GM18526 (cell line): ENCODE measurements around the gene ELFN2.

ENCODE experiments used
- POLR2A ChIP-seq: IDR thresholded peaks from 3 replicates; pipeline ENCODE4 v1.6.1; 2011; ENCODE audit not compliant: insufficient read length; ENCODE audit errors: extremely low read depth

The ELFN2 gene

DNA sequence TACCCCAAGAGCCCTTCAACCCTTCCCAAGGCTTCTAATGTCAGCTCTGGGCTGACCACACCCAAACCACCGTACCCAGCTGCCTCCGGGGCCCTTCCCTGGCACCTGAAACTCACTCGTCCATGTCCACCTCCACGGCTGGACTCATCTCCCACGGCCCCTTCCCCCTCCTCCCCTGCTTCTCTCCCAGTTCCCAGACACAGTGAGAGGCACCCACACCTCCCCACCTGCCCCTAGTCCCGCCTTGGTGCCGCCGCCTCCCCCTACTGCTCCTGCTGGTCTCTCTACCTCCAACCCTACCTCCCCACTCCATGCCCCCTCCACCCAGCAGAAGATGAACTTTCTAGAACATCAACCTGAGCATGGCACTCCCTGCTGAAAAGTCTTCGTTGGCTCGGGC lies 39.5 kb downstream of the ELFN2 start:
- TF ChIP-seq POLR2A, result no peak

GRCh38 chr22:37386441-37386840 lies 40.8 kb downstream of the ELFN2 start:
- TF ChIP-seq POLR2A, result no peak

DNA sequence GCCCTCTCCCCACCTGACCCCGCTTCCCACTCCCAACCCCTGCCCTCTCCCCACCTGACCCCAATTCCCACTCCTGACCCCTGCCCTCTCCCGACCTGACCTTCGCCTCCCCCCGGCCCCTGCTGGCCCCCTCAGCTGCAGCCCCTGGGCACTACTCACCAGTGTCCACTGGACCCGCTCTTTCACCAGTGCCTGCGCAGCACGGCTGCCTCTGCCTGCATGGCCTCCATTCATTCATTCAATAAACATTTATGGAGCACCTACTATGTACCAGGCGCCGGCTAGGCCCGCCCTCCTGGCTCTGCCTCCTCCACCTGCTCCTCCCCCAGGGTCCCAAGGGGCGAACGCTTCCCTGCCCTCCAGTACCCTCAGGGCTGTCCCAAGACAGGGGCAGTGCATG lies 42.6 kb downstream of the ELFN2 start:
- TF ChIP-seq POLR2A, result no peak

DNA sequence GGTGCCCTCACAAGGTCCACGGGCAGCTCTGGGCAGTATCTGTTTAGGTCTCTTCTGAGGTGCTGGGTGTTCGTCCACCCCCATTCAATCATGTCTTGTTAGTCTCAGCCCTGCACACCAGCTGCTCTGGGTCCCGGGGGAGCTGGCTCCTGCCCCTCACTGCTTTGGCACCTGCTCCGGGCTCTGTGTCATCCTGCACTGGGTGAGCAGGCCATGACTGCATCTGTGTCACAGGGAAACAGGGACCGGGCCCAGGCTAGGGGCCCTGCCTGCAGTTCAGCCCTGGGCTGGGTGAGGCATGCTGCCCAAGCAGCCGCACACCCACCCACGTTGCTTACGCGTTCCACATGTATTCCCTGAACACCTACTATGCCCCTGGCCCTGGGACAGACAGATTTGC lies 43.9 kb downstream of the ELFN2 start:
- no peak for TF ChIP-seq POLR2A

- TF ChIP-seq POLR2A, result no peak
Measured at GRCh38 chr22:37381489-37381888, 45.8 kb downstream of the ELFN2 start.

- no peak for TF ChIP-seq POLR2A
Measured at GRCh38 chr22:37379722-37380121, 47.6 kb downstream of the ELFN2 start.

GRCh38 chr22:37379085-37379484 lies 48.2 kb downstream of the ELFN2 start:
- no peak for TF ChIP-seq POLR2A

GRCh38 chr22:37378642-37379058 lies 48.6 kb downstream of the ELFN2 start:
- no peak for TF ChIP-seq POLR2A

- no peak for TF ChIP-seq POLR2A
Measured at GRCh38 chr22:37377927-37378326, 49.4 kb downstream of the ELFN2 start.

GRCh38 chr22:37377138-37377537 lies 50.1 kb downstream of the ELFN2 start:
- TF ChIP-seq POLR2A, result no peak

- no peak for TF ChIP-seq POLR2A
Measured at GRCh38 chr22:37376643-37377042, 50.6 kb downstream of the ELFN2 start.

DNA sequence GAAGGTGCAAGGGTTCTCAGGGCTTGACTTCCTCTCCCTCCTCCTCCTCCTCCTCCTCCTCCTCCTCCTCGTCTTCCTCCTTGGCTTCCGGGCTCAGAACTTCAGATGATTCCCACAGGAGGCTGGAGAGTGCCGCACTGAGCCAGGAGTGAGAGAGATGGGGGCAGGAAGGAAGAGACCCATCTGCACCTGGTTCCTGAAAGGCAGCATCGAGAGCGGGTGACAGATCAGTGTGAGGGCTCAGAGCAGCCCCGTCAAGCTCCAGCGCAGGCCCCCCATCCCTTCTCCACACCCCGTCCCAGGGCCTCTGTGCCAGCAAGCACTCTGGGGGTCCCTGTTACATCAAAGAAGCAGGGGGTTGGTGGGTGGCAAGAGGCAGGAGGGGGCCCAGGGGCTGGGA lies 51.5 kb downstream of the ELFN2 start:
- no peak for TF ChIP-seq POLR2A

DNA sequence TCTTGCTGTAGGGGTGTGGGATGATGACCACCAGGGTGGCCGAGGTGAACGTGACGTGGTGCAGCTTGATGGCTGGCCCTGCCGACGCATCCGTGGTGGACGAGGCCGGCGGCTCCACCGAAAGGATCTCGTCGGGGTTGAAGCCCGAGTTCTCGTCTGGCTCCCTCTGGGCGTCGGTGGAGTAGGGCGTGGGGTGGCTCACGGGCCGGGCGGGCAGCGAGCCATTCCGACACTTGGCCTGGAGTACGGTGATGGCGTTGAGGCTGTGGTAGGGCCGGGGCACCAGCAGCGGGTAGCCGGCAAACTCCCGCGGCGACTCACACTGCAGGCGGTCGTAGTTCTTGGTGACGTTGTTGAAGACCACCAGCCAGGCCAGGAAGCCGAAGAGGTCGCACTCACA lies 52.7 kb downstream of the ELFN2 start:
- TF ChIP-seq POLR2A, result no peak

DNA sequence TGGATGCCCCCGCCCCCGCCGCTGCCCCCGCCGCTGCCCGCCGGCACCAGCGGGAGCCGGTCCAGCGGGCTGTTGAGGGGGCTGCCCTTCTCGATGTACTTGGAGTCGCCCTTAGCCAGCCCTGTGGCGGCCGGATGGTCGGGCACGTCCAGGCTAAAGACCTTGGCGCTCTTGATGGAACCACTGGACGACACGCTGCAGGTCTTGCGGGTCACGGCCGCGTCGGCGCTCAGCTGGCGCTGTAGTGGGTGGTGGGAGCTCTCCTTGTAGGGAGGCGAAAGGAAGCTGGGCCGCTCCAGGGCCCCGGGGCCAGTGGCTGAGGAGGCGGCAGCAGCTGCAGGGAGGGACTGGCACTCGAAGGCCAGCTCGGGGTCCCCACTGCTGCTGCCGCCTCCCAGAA lies 53.8 kb downstream of the ELFN2 start:
- TF ChIP-seq POLR2A, result no peak

DNA sequence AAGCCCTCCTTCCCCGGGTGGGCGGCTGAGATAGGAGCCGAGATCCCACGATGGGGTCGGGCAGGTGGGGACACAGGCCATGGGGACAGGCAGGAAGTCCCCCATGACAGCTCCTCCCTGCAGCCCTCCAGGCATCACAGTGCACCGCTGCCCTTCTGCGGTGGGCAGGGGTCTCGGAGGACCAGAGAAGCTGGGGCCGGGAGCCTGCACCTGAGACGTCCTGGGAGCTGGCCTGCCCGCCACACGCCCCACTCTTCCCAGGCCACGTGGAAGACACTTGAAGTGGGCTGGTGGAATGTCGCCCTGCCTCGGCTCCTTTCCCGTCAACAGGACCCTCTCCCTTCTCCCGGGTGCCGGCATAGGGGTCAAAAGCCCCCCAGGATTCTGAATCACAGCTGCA lies 55.4 kb downstream of the ELFN2 start:
- TF ChIP-seq POLR2A, result no peak

GRCh38 chr22:37371491-37371890 lies 55.8 kb downstream of the ELFN2 start:
- no peak for TF ChIP-seq POLR2A

DNA sequence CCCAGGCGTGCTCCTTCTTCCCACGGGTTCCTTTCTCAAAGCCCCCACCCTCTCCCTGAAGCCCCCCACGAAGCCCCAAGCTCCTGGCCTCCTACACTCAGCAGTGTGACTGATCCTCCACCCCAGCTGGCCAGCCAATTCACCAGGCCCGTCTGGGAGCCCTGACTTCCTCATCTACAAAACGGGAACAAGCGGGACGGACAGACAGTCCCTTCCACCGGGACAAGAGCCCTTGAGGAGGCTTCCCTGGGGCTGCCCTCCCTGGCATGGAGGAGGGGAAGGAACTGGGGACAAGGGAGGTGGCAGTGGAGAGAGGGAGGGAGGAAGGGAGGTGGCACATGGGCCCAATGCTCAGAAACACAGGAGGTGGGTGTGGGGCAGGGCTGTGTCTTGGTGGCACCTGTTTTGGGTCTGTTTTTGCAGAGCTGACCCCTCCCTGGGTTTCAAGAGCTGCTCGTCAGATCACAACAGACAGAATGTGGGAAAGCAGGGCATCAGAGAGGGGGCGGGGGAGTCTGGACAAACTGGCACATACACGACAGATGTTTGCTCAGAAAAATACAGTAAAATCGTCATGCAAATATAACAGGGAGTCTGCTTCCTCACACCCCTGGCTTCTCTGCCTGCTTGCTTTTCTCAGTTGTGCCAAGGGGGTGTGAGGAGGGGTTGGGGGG lies 56.8 kb downstream of the ELFN2 start:
- no peak for TF ChIP-seq POLR2A
